K562 (cell line): ENCODE measurements around the gene EPB42. TPM values are rescaled to one million over a fixed set of nuclear protein-coding genes. Genes with fewer than 3 reads are reported as not detected.

Source experiments
- ARNT ChIP-seq, 2 experiments: fragments of 450-650 bp; IDR thresholded peaks; 2 replicates each; pipeline ENCODE4 v1.6.1; 2016; ENCODE audit warnings: mild to moderate bottlenecking in 1 of 2
- ESRRA ChIP-seq: fragments of 450-650 bp; IDR thresholded peaks from 2 replicates; pipeline ENCODE4 v1.6.1; 2014; ENCODE audit warnings: low read depth, mild to moderate bottlenecking, moderate library complexity, borderline replicate concordance
- HDAC3 ChIP-seq: fragments of 450-650 bp; IDR thresholded peaks from 2 replicates; pipeline ENCODE4 v1.6.1; 2018; ENCODE audit warnings: borderline replicate concordance, mild to moderate bottlenecking, moderate library complexity; ENCODE audit not compliant: partially characterized antibody
- SMAD4 ChIP-seq: fragments of 250-450 bp; sonication (Bioruptor Pico); conservative IDR thresholded peaks from 2 replicates; pipeline ENCODE4 v1.8.0; 2021; ENCODE audit warnings: inconsistent platforms, mild to moderate bottlenecking, moderate library complexity
- SOX6 ChIP-seq: fragments of 450-650 bp; IDR thresholded peaks from 2 replicates; pipeline ENCODE4 v1.6.1; 2014; ENCODE audit warnings: mild to moderate bottlenecking
- U2AF2 ChIP-seq: fragments of 200-400 bp; formaldehyde crosslinking; optimal IDR thresholded peaks from 2 replicates; pipeline ENCODE3; 2017; ENCODE audit warnings: low read depth, mild to moderate bottlenecking, low read length
- polyA plus RNA-seq, 8 experiments: library from polyadenylated mRNA; depleted of rRNA in 4 of 8; stranded (reverse) in 5 of 8; unstranded in 3 of 8; fragments of >200 nt; fragmentation: Nextera tagmentation in 2 of 8; fragmentation: Illumina TruSeq in 1 of 8; extraction: Ambion mirVana in 2 of 8; extraction: Trizol in 1 of 8; gene quantifications; 2 replicates each; pipeline versions ENCODE4 v1.2.1 to v1.2.3, GENCODE V29; 2011 to 2014; ENCODE audit warnings: inconsistent platforms in 1 of 8, missing spikeins in 1 of 8
- total RNA-seq, 7 experiments: library from RNA; depleted of rRNA in 6 of 7; stranded (reverse); fragments of >200 nt in 6 of 7; fragmentation: Illumina TruSeq in 2 of 7; extraction: Trizol in 2 of 7; gene quantifications; 2 replicates each; pipeline versions ENCODE4 v1.2.1 to v1.2.3, GENCODE V29; 2011 to 2021; ENCODE audit warnings: low replicate concordance in 1 of 7
- TF ChIP-seq, protein P1 (sequence below): fragments of 200-400 bp; formaldehyde crosslinking; IDR thresholded peaks from 2 replicates; pipeline ENCODE4 v1.6.1; 2017; ENCODE audit warnings: mild to moderate bottlenecking, low read depth, low read length, moderate library complexity
- TF ChIP-seq, protein P2 (sequence below): fragments of 450-650 bp; IDR thresholded peaks from 2 replicates; pipeline ENCODE4 v1.6.1; 2016; ENCODE audit warnings: antibody characterized with exemption
- TF ChIP-seq, protein P3 (sequence below): sonication (generic); formaldehyde crosslinking; IDR thresholded peaks from 2 replicates; pipeline ENCODE4 v1.9.0; 2022; ENCODE audit warnings: mild to moderate bottlenecking, missing genetic modification reagents
- TF ChIP-seq, protein P4 (sequence below): sonication (generic); formaldehyde crosslinking; IDR thresholded peaks from 2 replicates; pipeline ENCODE4 v1.8.0; 2022; ENCODE audit warnings: mild to moderate bottlenecking, low read depth, missing genetic modification reagents
- TF ChIP-seq, protein P5 (sequence below), 2 experiments: fragments of 450-650 bp; formaldehyde crosslinking in 1 of 2; IDR thresholded peaks; 2 replicates each; pipeline versions ENCODE4 v1.4.0 to v1.6.1; 2014 to 2020; ENCODE audit warnings: mild to moderate bottlenecking in 2 of 2, borderline replicate concordance in 1 of 2, low read depth in 1 of 2

EPB42 gene
- total and polyA plus RNA-seq, 9 of the 15 experiments (the other 6 are each of a cell fraction or from before 2014, with no cell fraction given), result 0.38 to 2.3 (median 1.4) TPM

DNA sequence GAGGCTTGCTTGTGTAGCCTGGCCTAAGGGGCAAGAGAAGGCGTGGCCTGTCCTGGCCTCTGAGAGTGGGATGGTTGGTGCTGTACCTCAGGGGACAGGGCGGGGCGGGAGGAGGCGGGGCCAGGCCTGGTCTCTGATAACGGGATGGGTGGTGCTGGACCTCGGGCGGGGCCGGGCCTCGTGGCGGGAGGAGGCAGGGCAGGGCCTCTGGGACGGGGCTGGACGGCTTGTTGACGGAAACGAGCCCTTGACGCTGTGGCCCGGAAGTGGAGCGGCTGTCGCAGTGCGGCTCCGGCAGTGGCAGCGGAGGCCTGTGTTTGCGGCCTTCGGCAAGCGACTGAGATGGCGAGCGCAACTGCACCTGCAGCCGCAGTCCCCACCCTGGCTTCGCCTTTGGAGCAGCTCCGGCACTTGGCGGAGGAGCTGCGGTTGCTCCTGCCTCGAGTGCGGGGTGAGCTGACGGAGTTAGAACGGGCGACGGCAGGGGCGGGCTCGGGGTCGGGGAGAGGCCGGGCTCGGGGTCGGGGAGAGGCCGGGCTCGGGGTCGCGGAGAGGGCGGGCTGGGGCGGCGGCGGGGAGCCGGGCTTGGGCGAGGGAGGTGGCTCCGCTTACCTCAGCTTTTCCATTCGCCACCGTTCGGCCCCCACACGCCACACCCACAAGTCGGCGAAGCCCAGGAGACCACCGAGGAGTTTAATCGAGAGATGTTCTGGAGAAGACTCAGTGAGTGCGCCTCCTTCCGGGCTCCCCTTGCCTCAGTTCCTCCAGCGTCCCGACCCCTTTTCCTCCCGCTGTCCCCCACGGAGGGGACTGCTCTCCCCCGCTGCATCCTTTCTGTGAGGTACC lies 35.4 kb downstream of the EPB42 start, which contains the start of gene CCNDBP1 (continued):
- TF ChIP-seq, protein P1, sequence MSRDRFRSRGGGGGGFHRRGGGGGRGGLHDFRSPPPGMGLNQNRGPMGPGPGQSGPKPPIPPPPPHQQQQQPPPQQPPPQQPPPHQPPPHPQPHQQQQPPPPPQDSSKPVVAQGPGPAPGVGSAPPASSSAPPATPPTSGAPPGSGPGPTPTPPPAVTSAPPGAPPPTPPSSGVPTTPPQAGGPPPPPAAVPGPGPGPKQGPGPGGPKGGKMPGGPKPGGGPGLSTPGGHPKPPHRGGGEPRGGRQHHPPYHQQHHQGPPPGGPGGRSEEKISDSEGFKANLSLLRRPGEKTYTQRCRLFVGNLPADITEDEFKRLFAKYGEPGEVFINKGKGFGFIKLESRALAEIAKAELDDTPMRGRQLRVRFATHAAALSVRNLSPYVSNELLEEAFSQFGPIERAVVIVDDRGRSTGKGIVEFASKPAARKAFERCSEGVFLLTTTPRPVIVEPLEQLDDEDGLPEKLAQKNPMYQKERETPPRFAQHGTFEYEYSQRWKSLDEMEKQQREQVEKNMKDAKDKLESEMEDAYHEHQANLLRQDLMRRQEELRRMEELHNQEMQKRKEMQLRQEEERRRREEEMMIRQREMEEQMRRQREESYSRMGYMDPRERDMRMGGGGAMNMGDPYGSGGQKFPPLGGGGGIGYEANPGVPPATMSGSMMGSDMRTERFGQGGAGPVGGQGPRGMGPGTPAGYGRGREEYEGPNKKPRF, result no peak
- no peak for TF ChIP-seq HDAC3
- peak; percentile 17; the same call in 1 of the 2 replicates for TF ChIP-seq ESRRA
- TF ChIP-seq, protein P2, sequence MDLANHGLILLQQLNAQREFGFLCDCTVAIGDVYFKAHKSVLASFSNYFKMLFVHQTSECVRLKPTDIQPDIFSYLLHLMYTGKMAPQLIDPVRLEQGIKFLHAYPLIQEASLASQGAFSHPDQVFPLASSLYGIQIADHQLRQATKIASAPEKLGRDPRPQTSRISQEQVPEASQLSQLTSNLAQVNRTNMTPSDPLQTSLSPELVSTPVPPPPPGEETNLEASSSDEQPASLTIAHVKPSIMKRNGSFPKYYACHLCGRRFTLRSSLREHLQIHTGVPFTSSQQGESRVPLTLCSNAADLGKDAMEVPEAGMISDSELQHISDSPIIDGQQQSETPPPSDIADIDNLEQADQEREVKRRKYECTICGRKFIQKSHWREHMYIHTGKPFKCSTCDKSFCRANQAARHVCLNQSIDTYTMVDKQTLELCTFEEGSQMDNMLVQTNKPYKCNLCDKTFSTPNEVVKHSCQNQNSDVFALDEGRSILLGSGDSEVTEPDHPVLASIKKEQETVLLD, result peak; percentile 63; the same call in 1 of the 2 replicates
- TF ChIP-seq ARNT (IDR thresholded peaks at IDR 0.05), result no peak
- TF ChIP-seq SMAD4 (CRISPR knock-in tag), result no peak; the same call in 1 of the 2 replicates
- TF ChIP-seq, protein P3, sequence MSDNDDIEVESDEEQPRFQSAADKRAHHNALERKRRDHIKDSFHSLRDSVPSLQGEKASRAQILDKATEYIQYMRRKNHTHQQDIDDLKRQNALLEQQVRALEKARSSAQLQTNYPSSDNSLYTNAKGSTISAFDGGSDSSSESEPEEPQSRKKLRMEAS, result peak; percentile 96
- no peak for TF ChIP-seq U2AF2
- TF ChIP-seq, protein P4, sequence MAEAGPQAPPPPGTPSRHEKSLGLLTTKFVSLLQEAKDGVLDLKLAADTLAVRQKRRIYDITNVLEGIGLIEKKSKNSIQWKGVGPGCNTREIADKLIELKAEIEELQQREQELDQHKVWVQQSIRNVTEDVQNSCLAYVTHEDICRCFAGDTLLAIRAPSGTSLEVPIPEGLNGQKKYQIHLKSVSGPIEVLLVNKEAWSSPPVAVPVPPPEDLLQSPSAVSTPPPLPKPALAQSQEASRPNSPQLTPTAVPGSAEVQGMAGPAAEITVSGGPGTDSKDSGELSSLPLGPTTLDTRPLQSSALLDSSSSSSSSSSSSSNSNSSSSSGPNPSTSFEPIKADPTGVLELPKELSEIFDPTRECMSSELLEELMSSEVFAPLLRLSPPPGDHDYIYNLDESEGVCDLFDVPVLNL (CRISPR knock-in tag), result 0 out of 2 replicates have a peak, but pooled peaks have one; percentile 24
- TF ChIP-seq SOX6, result peak; percentile 10; the same call in 1 of the 2 replicates
- TF ChIP-seq, protein P5, sequence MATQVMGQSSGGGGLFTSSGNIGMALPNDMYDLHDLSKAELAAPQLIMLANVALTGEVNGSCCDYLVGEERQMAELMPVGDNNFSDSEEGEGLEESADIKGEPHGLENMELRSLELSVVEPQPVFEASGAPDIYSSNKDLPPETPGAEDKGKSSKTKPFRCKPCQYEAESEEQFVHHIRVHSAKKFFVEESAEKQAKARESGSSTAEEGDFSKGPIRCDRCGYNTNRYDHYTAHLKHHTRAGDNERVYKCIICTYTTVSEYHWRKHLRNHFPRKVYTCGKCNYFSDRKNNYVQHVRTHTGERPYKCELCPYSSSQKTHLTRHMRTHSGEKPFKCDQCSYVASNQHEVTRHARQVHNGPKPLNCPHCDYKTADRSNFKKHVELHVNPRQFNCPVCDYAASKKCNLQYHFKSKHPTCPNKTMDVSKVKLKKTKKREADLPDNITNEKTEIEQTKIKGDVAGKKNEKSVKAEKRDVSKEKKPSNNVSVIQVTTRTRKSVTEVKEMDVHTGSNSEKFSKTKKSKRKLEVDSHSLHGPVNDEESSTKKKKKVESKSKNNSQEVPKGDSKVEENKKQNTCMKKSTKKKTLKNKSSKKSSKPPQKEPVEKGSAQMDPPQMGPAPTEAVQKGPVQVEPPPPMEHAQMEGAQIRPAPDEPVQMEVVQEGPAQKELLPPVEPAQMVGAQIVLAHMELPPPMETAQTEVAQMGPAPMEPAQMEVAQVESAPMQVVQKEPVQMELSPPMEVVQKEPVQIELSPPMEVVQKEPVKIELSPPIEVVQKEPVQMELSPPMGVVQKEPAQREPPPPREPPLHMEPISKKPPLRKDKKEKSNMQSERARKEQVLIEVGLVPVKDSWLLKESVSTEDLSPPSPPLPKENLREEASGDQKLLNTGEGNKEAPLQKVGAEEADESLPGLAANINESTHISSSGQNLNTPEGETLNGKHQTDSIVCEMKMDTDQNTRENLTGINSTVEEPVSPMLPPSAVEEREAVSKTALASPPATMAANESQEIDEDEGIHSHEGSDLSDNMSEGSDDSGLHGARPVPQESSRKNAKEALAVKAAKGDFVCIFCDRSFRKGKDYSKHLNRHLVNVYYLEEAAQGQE (IDR thresholded peaks at IDR 0.05; ENCODE audit: borderline replicate concordance), result peak; percentile 28; the same call in 1 of the 2 replicates
- TF ChIP-seq, protein P5 (CRISPR knock-in tag; IDR thresholded peaks at IDR 0.05; ENCODE audit: low read depth), result 0 out of 2 replicates have a peak, but pooled peaks have one; percentile 31
